Mesodermal cell (in vitro differentiated cells): ENCODE results near the gene FAM50B.

Source experiments
- H3K27ac ChIP-seq: 2 replicates; pipeline ENCODE4 v1.7.0; 2013; ENCODE audit warnings: mild to moderate bottlenecking, low read depth, low read length, moderate library complexity; ENCODE audit not compliant: severe bottlenecking
- H3K36me3 ChIP-seq: 2 replicates; pipeline ENCODE4 v1.7.1; 2013; ENCODE audit warnings: mild to moderate bottlenecking, low read length, moderate library complexity; ENCODE audit not compliant: control insufficient read depth, insufficient read depth
- H3K4me1 ChIP-seq: one replicate; pipeline ENCODE4 v1.7.1; 2013; ENCODE audit warnings: mild to moderate bottlenecking, low read length; ENCODE audit not compliant: insufficient read depth, control insufficient read depth, poor library complexity, severe bottlenecking
- H3K4me3 ChIP-seq: 2 replicates; pipeline ENCODE4 v1.7.0; 2013; ENCODE audit warnings: low read length, control low read depth, mild to moderate bottlenecking; ENCODE audit not compliant: insufficient read depth, poor library complexity, severe bottlenecking; ENCODE audit errors: extremely low read depth
- H3K9me3 ChIP-seq: 2 replicates; pipeline ENCODE4 v1.7.1; 2013; ENCODE audit warnings: mild to moderate bottlenecking, low read length, moderate library complexity; ENCODE audit not compliant: control insufficient read depth
- WGBS, 2 experiments: methylation state at CpG; one replicate each; pipeline ENCODE4 v1.1.5; 2013; ENCODE audit warnings: missing lambda C conversion rate in 2 of 2; ENCODE audit not compliant: insufficient coverage in 2 of 2; 5-methylcytosine and 5-hydroxymethylcytosine counted together

The FAM50B gene

DNA sequence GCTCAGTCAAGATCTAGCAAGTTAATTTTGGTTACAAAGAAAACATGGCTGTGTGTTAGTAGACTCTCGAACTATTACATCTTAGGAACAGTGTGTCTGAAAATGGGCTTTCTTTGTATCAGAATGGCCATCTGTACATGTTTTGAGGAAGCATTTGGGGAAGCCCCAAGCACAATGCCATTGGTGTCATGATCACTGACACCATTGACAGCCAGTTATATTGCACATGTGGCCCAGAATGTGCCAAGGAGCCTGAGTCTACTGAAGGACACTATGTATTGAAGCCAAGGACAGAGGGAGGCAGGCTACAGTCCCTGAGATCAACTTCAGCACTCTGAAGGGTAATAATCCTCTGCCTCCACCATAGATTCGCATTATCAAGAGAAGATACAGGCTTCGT, 12.6 kb upstream of the FAM50B start:
- Histone ChIP-seq H3K9me3 (no peaks in the 10 kb centered on the region), H3K27ac (no peak overlapping the region), H3K4me3 (no peak overlapping the region), H3K4me1 (peaks cover 5% of the 10 kb centered on the region), H3K36me3 (no peaks in the 10 kb centered on the region)
- 89 to 93% methylated on average over 1 of the region's 3 CpGs for WGBS, 2 experiments

DNA sequence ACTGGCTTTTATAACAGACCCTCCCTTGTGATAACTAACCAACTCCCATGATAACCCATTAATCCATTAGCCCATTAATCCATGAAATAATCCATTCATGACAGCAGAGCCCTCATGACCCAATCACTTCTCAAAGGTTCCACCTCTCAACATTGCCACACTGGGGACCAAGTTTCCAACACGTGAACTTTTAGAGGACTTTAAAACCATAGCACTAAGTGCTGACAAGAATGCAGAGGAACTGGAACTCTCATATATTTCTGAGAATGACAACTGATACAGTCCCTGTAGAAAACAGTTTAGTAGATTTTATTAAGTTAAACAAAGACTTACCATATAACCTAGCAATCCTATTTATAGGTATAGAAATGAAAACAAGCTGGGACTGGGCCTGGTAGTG, 11.4 kb upstream of the FAM50B start:
- Histone ChIP-seq H3K4me3 (no peak overlapping the region), H3K36me3 (no peaks in the 10 kb centered on the region), H3K4me1 (peaks cover 12% of the 10 kb centered on the region), H3K27ac (no peak overlapping the region), H3K9me3 (no peaks in the 10 kb centered on the region)
- WGBS, 2 experiments, result 100% methylated on average over 1 of the region's 1 CpG; no CpG with 5 or more reads in 1 of the 2 experiments

DNA sequence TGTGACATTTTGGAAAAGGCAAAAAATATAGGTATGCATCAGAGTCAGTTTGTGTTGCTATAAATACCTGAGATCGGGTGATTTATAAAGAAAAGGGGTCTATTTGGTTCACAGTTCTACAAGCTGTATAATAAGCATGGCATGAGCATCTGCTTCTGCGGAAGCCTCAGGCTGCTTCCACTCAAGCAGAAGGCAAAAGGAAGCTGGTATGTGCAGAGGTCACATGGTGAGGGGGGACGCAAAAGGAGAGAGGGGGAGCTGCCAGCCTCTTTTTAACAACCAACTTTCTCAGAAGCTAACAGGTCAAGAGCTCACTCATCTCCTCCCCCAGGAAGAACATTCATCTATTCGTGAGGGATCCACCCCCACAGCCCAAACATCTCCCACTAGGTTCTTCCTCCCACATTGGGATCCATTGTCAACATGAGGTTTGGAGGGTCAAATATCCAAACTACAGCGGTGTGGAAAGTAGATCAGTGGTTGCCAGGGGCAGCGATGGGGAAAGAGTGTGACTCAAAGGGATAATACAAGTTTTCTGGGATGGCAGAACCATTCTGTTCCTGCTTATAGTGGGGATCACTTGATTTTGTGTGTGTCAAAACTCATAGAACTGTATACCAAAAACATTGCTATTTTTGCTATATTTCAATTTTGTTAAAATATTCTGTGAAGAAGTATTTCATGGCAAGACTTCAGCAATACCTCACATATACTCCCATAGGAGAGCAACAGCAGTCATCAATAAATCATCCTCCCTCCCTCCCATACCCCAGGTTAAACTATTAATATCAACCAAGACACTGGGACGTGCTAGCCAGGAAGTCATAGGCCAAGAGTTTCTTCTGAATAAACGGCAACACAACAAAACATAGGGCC, 9.9 kb upstream of the FAM50B start:
- Histone ChIP-seq H3K36me3 (no peaks in the 10 kb centered on the region), H3K27ac (no peak overlapping the region), H3K4me1 (peaks cover 17% of the 10 kb centered on the region), H3K4me3 (no peak overlapping the region), H3K9me3 (no peaks in the 10 kb centered on the region)
- WGBS, 2 experiments, result 87 to 90% methylated on average over 4 to 6 of the region's 8 CpGs

DNA sequence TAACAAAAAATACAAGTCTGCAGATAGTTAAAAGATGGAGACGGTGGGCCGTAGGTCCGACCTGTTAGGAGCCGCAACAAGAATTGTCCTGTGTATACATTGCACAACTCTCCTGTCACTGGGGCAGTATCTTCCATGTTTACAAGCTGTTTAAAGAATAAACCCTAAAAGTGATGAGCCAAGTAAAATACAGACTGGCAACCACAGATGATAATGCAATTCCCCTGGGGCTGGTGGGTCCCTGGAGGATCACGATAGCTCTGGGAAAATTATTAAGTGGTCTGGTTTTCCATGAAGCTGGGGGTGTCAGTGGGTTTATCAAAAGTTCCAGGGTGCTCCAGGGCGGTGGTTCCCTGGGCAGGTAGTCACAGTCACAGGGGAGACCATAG, 8.1 kb upstream of the FAM50B start:
- Histone ChIP-seq H3K4me3 (no peak overlapping the region), H3K27ac (no peak overlapping the region), H3K4me1 (peaks cover 17% of the 10 kb centered on the region), H3K36me3 (no peaks in the 10 kb centered on the region), H3K9me3 (no peaks in the 10 kb centered on the region)
- 96 to 97% methylated on average over 5 to 6 of the region's 6 CpGs for WGBS, 2 experiments

DNA sequence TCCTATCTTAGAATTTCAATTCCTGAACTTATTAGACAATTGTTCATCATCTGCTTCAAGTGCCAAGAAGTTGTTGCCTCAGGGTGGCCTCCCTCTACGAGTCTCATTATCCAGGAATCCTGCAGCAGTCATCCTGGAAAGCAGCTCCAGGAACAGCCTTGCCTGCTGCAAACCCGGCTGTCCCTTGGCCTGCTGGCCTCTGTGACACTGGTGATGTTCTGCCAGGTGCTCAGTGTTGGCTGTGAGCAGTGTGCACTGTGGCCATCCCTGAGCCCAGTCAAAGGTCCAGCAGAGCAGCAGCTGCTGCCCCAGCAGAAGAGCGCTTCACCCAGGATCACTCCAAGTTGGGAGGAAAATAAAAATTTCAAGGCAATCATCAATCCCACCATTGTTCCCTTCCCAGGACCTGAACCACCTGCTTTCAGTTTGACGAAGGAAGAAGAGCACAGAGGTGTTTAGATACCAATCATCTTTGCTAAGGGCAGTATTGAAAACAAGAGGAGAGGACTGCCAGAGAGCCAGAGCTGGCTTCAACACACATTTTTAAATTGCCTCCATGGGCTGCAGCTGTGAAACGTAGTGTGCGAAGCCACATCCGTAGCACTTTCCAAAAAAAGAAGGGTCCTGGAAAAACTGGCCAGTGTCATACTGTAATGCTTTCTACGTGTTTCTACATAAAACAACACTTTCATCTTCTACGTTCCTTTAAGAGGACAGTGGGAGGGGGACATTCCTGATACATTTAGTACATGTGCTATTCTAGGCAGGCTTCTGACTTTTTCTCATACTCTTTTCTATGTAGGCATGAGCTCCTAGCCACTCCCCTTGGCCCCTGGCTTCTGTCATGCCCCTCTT, 7.2 kb upstream of the FAM50B start:
- H3K27ac ChIP-seq, result no peak overlapping the region
- 90 to 100% methylated on average over 3 to 5 of the region's 9 CpGs for WGBS, 2 experiments
- no peak overlapping the region for H3K4me3 ChIP-seq
- no peaks in the 10 kb centered on the region for H3K9me3 ChIP-seq
- H3K4me1 ChIP-seq, result peaks cover 17% of the 10 kb centered on the region
- H3K36me3 ChIP-seq, result no peaks in the 10 kb centered on the region

DNA sequence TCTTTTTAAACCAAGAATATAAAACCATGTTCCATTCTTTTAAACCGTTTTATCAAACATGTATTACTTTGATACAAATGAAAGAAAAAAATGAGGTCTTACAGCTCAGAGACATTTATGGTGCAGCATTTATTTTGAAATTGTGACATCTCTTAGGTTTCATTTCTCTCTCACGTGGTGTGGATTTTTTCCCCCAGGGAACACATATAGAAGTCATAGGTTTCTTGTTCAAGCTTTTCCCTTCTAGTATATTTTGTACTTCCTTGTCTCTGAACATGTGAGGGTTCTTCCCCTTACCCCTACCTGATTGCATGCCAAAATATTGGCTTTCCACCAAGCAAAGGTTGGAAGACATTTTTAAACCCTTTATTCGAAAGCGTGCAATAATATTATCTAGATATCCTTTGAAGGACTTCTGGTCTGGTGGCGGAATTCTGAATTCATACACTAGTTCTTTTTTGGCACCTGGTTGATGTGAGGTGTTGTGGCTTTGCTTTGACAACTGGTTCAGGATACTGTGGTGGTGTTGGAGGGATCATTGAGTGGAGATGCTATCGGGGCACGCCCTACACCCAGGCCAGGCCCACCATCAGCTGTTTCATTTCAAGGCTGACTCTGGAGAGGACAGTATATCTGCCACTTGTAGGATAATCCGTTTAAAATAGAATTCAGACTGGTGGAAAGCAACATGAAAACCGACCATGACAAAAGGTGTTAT, 5.6 kb upstream of the FAM50B start:
- Histone ChIP-seq H3K27ac (peak overlapping the region; percentile 52), H3K4me3 (no peak overlapping the region), H3K9me3 (peaks cover 4% of the 10 kb centered on the region), H3K4me1 (peaks cover 17% of the 10 kb centered on the region), H3K36me3 (no peaks in the 10 kb centered on the region)
- WGBS, 2 experiments, result 89 to 95% methylated on average over 5 to 8 of the region's 9 CpGs

DNA sequence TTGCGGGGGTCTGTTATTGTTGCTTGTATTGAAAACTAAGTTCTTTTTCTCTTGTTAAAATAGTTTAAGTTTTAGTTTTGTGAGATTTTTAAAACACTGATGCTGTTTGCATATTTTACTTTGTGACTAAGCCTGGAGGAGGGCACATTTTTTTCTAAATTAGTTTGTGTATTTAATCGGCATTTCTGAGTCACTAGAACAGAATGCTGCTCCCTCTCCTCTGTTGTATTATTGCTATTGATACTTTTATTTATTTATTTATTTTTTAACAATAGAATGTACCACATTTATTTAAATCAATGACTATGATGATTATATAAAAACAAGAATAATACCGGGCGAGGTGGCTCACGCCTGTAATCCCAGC, 5.1 kb upstream of the FAM50B start:
- H3K4me3 ChIP-seq, result no peak overlapping the region
- H3K9me3 ChIP-seq, result peaks cover 9% of the 10 kb centered on the region
- H3K27ac ChIP-seq, result peak overlapping the region; percentile 52
- H3K36me3 ChIP-seq, result no peaks in the 10 kb centered on the region
- H3K4me1 ChIP-seq, result peaks cover 17% of the 10 kb centered on the region
- 83 to 100% methylated on average over 1 to 2 of the region's 5 CpGs for WGBS, 2 experiments

DNA sequence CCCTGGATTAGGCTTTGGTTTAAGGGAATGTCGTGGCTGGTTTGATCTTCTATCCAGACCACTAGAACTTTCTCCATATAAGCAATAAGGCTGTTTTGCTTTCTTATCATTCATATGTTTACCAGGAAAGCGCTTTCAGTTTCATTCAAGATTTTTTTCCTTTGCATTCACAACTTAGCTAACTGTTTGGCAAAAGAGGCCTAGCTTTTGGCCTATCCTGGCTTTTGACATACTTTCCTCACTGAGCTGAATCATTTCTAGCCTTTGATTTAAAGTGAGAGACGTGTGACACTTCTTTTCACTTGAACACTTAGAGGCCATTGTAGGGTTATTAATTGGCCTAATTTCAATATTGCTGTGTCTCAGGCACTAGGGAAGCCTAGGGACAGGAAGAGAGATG, 1.7 kb upstream of the FAM50B start:
- Histone ChIP-seq H3K4me3 (no peak overlapping the region), H3K9me3 (peaks cover 9% of the 10 kb centered on the region), H3K36me3 (no peaks in the 10 kb centered on the region), H3K27ac (no peak overlapping the region), H3K4me1 (peaks cover 4% of the 10 kb centered on the region)
- 88 to 95% methylated on average over 3 of the region's 3 CpGs for WGBS, 2 experiments

DNA sequence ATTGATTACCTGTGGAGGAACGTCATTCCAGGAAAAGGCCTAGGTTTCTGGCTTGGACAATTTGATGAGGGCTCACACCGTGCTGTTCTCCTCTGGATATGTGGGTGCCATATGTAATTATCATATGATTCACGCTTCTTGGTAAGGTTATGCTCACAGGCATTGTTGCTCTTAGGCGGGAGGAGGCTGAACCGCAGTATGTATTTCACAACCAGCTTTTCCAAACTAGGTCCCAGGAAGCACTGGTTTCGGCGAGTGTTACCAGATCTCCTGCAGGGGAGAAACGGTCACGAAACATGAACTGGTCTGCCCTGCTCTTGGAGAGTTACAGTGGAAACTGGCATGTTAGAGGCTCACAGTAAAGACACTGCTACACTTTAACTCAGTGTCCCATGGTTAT, 793 bp upstream of the FAM50B start:
- H3K27ac ChIP-seq, result no peak overlapping the region
- WGBS, 2 experiments, result 87 to 97% methylated on average over 7 to 8 of the region's 9 CpGs

DNA sequence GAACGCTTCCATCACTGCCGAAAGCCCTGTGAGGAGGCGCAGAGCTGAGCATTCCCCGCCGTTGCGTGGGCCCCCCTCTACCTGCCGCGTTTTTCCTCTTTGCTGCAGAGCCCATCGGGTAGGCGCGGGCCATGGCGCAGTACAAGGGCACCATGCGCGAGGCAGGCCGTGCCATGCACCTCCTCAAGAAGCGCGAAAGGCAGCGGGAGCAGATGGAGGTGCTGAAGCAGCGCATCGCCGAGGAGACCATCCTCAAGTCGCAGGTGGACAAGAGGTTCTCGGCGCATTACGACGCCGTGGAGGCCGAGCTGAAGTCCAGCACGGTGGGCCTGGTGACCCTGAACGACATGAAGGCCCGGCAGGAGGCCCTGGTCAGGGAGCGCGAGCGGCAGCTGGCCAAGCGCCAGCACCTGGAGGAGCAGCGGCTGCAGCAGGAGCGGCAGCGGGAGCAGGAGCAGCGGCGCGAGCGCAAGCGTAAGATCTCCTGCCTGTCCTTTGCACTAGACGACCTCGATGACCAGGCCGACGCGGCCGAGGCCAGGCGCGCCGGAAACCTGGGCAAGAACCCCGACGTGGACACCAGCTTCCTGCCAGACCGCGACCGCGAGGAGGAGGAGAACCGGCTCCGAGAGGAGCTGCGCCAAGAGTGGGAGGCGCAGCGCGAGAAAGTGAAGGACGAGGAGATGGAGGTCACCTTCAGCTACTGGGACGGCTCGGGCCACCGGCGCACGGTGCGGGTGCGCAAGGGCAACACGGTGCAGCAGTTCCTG, 693 bp downstream of the FAM50B start:
- no peaks in the 10 kb centered on the region for H3K36me3 ChIP-seq
- no peak overlapping the region for H3K27ac ChIP-seq
- 95 to 98% methylated on average over 64 to 73 of the region's 73 CpGs for WGBS, 2 experiments
- no peak overlapping the region for H3K4me3 ChIP-seq
- no peaks in the 10 kb centered on the region for H3K4me1 ChIP-seq
- H3K9me3 ChIP-seq, result peaks cover 9% of the 10 kb centered on the region

More for the DNA sequence above, 793 bp upstream of the FAM50B start:
- Histone ChIP-seq H3K4me3 (no peak overlapping the region), H3K36me3 (no peaks in the 10 kb centered on the region), H3K4me1 (peaks cover 4% of the 10 kb centered on the region), H3K9me3 (peaks cover 9% of the 10 kb centered on the region)
